ENCODE data around the gene MED25. TPM values are rescaled to one million over a fixed set of nuclear protein-coding genes. Genes with fewer than 3 reads are reported as not detected.

The MED25 gene
- total and polyA plus RNA-seq, 9 of the 15 experiments (the other 6 are each of a cell fraction or from before 2014, with no cell fraction given) = 4.1 to 93.9 (median 19.3) TPM

DNA sequence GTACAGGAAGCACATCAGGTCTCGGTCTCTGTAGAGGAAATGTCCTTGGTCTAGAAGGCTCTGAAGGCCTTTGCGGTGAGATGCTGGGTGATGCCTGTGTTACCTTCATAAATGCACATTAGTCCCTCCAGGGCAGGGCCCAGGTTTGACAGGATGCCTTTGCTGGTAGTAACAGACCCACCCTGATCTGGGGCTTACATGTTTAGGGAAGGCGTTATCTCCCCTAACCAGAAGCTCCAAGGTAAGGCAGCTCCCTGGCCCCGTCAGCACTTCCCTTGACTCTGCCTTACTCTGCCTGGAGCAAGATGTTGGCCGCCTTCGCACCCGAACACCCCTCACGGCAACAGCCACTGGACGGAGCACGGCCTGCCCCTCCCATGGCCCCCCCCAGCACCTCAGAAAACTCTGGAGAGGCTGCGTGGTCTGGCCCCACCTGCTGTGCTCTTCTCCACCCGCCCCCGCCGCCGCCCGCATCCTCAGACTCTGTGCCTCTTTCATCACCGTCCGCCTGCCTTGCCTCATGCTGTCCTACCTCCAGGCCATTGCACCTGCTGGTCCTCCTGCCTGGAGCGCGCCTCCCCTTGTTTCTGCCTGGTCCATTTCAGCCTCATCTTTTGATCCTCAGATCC lies 42.2 kb upstream of the MED25 start (continued):
- peak; percentile 32; the same call in 1 of the 2 replicates for TF ChIP-seq ZNF143 (CRISPR knock-in tag; IDR thresholded peaks at IDR 0.05)
- peak; percentile 58; the same call in 1 of the 2 replicates for TF ChIP-seq SMARCE1 (IDR thresholded peaks at IDR 0.05)
- TF ChIP-seq CCNT2 (IDR thresholded peaks at IDR 0.05; ENCODE audit: borderline replicate concordance, extremely low read depth, insufficient read length, low read depth, low read length) = peak; percentile 18
- peak; percentile 80 for TF ChIP-seq SMARCA4 (IDR thresholded peaks at IDR 0.05)
- TF ChIP-seq TEAD1 (CRISPR knock-in tag; IDR thresholded peaks at IDR 0.05) = no peak
- TF ChIP-seq PTTG1 (tag; IDR thresholded peaks at IDR 0.05; ENCODE audit: low read depth) = no peak
- TF ChIP-seq FOXP1 (CRISPR knock-in tag; IDR thresholded peaks at IDR 0.05) = peak; percentile 45
- TF ChIP-seq TAL1 (IDR thresholded peaks at IDR 0.05) = peak; percentile 90
- no peak for TF ChIP-seq ZNF561 (CRISPR knock-in tag; conservative IDR thresholded peaks at IDR 0.05)
- TF ChIP-seq ZFP36 (IDR thresholded peaks at IDR 0.05; ENCODE audit: low read depth, low read length, partially characterized antibody) = peak; percentile 13
- TF ChIP-seq NCOA4 (IDR thresholded peaks at IDR 0.05; ENCODE audit: partially characterized antibody) = no peak
- no peak for TF ChIP-seq ZNF175 (CRISPR knock-in tag; IDR thresholded peaks at IDR 0.05; ENCODE audit: low read depth)
- TF ChIP-seq CSDE1 (IDR thresholded peaks at IDR 0.05) = no peak
- peak; percentile 26 for TF ChIP-seq MEIS2 (IDR thresholded peaks at IDR 0.05; ENCODE audit: partially characterized antibody)
- TF ChIP-seq GTF3C2 (IDR thresholded peaks at IDR 0.05; ENCODE audit: borderline replicate concordance, extremely low read depth, insufficient read length) = no peak
- peak; percentile 93 for TF ChIP-seq ZNF740 (CRISPR knock-in tag; IDR thresholded peaks at IDR 0.05)
- peak in 1 of 2 experiments; percentile 48; a peak in 1 of 4 replicates for TF ChIP-seq ZNF740 (tag; IDR thresholded peaks at IDR 0.05)
- peak; percentile 62 for TF ChIP-seq ATF7 (IDR thresholded peaks at IDR 0.05)
- TF ChIP-seq PTBP1 (IDR thresholded peaks at IDR 0.05; ENCODE audit: low read depth, low read length) = no peak
- TF ChIP-seq TRIM28 (IDR thresholded peaks at IDR 0.05) = 0 out of 2 replicates have a peak, but pooled peaks have one; percentile 9
- TF ChIP-seq JUNB (CRISPR knock-in tag; conservative IDR thresholded peaks at IDR 0.05) = no peak
- TF ChIP-seq TSHZ1 (CRISPR knock-in tag; IDR thresholded peaks at IDR 0.05) = no peak

Measured in K562 (cell line).